NCI-H226 (cell line): ENCODE measurements around the gene DNM3.
"Not testable (repeated sequence)": the region's sequence is repeated elsewhere in the genome, so short reads cannot be mapped to it uniquely, and the experiment has no call there.

Experiments used
- DNase-seq: peaks from one replicate; pipeline ENCODE4 v3.0.0-alpha.2; 2015

Gene DNM3

GRCh38 chr1:172345077-172345476 lies 503.8 kb downstream of the DNM3 start:
- no peak for DNase-seq

- no peak for DNase-seq
These were observed 506.1 kb downstream of the DNM3 start for GRCh38 chr1:172347416-172347815.

GRCh38 chr1:172350856-172351255 lies 509.6 kb downstream of the DNM3 start:
- no peak for DNase-seq

- DNase-seq: no peak
These were observed 510.0 kb downstream of the DNM3 start for GRCh38 chr1:172351346-172351745.

- DNase-seq: no peak
These were observed 510.5 kb downstream of the DNM3 start for GRCh38 chr1:172351754-172352161.

- peak; percentile 72 for DNase-seq
These were observed 511.1 kb downstream of the DNM3 start for GRCh38 chr1:172352435-172352834.

- DNase-seq: no peak
These were observed 513.3 kb downstream of the DNM3 start for GRCh38 chr1:172354291-172355274.

GRCh38 chr1:172356620-172357019 lies 515.3 kb downstream of the DNM3 start:
- DNase-seq: peak; percentile 97

GRCh38 chr1:172357753-172358385 lies 516.6 kb downstream of the DNM3 start:
- no peak for DNase-seq

- DNase-seq: no peak
These were observed 518.2 kb downstream of the DNM3 start for GRCh38 chr1:172359491-172359999.

- no peak for DNase-seq
These were observed 519.2 kb downstream of the DNM3 start for GRCh38 chr1:172360511-172360910.

- DNase-seq: no peak
These were observed 519.7 kb downstream of the DNM3 start for GRCh38 chr1:172360985-172361384.

- no peak for DNase-seq
These were observed 522.6 kb downstream of the DNM3 start for GRCh38 chr1:172363852-172364251.

GRCh38 chr1:172371646-172372045 lies 530.3 kb downstream of the DNM3 start:
- not testable (repeated sequence) for DNase-seq

- no peak for DNase-seq
These were observed 532.6 kb downstream of the DNM3 start for GRCh38 chr1:172373864-172374263.

- no peak for DNase-seq
These were observed 533.9 kb downstream of the DNM3 start for GRCh38 chr1:172375211-172375631.

GRCh38 chr1:172376431-172376830 lies 535.1 kb downstream of the DNM3 start:
- DNase-seq: no peak

- no peak for DNase-seq
These were observed 536.3 kb downstream of the DNM3 start for GRCh38 chr1:172377565-172377964.

GRCh38 chr1:172378109-172378760 lies 536.9 kb downstream of the DNM3 start:
- DNase-seq: no peak

- DNase-seq: no peak
These were observed 539.3 kb downstream of the DNM3 start for GRCh38 chr1:172380441-172381244.

GRCh38 chr1:172381946-172382345 lies 540.6 kb downstream of the DNM3 start:
- DNase-seq: no peak

GRCh38 chr1:172382406-172382805 lies 541.1 kb downstream of the DNM3 start:
- no peak for DNase-seq
